Tibial nerve (tissue), 4 donors: Measurements from ENCODE around the gene CXorf58. TPM values are rescaled to one million over a fixed set of nuclear protein-coding genes. Genes with fewer than 3 reads are reported as not detected.
A peak's percentile ranks its signal among the peaks of the same experiment; 100 is the strongest.

ENCODE experiments used
- DNase-seq, 2 donors: peaks; one replicate each; pipeline ENCODE4 v3.0.0-alpha.2; 2019; ENCODE audit warnings: low spot score in 2 of 2
- H3K27ac ChIP-seq, 4 donors: fragments of 200-600 bp; sonication (generic) in 3 of 4; one replicate each; pipeline ENCODE4 v1.5.1; 2017 to 2019; ENCODE audit warnings: mild to moderate bottlenecking in 1 of 4
- H3K27me3 ChIP-seq, 2 donors: fragments of 200-600 bp; sonication (generic) in 1 of 2; one replicate each; pipeline versions ENCODE4 v1.5.1 to v1.6.0; 2017 to 2019
- H3K36me3 ChIP-seq, 3 donors: fragments of 200-600 bp; sonication (generic); one replicate each; pipeline ENCODE4 v1.5.1; 2018 to 2019
- H3K4me1 ChIP-seq, 4 donors: fragments of 200-600 bp; sonication (generic) in 3 of 4; one replicate each; pipeline ENCODE4 v1.5.1; 2017 to 2019
- H3K4me3 ChIP-seq, 4 donors: fragments of 200-600 bp; sonication (generic) in 3 of 4; one replicate each; pipeline ENCODE4 v1.5.1; 2017 to 2019; ENCODE audit warnings: mild to moderate bottlenecking in 1 of 4, moderate library complexity in 1 of 4
- H3K9me3 ChIP-seq, 4 donors: fragments of 200-600 bp; sonication (generic) in 3 of 4; one replicate each; pipeline ENCODE4 v1.5.1; 2017 to 2019
- CTCF ChIP-seq, 5 experiments: fragments of 200-600 bp in 3 of 5; fragments of 450-650 bp in 2 of 5; sonication (generic) in 3 of 5; IDR thresholded peaks; one replicate each; pipeline ENCODE4 v1.5.1; 2016 to 2019; ENCODE audit warnings: antibody characterized with exemption in 5 of 5, mild to moderate bottlenecking in 3 of 5, moderate library complexity in 2 of 5
- EP300 ChIP-seq, 2 donors: sonication (generic); formaldehyde crosslinking; IDR thresholded peaks; one replicate each; pipeline ENCODE4 v1.6.1; 2017; ENCODE audit warnings: antibody characterized with exemption in 2 of 2, mild to moderate bottlenecking in 1 of 2
- POLR2A ChIP-seq, 2 donors: fragments of 450-650 bp; IDR thresholded peaks; one replicate each; pipeline ENCODE4 v1.6.1; 2017; ENCODE audit warnings: antibody characterized with exemption in 2 of 2, mild to moderate bottlenecking in 2 of 2, moderate library complexity in 2 of 2
- WGBS, 2 donors: methylation state at CpG; one replicate each; pipeline ENCODE4 v1.1.5; 2018; 5-methylcytosine and 5-hydroxymethylcytosine counted together
- total RNA-seq, 4 donors: library from RNA; depleted of rRNA; stranded (reverse); fragments of >200 nt; gene quantifications; one replicate each; pipeline ENCODE4 v1.1.0, GENCODE V29; 2016

The CXorf58 gene
- total RNA-seq, 4 donors from 2014 or later, result 0.22 to 1.5 TPM; not detected in 2

- H3K4me1 ChIP-seq, result peaks cover 0 to 49% (median 4%) of the 10 kb centered on the region in 4 donors
- no peaks in the 10 kb centered on the region for H3K36me3 ChIP-seq
- peak overlapping the region; percentile 27 to 75 (median 68) for H3K27ac ChIP-seq
- no peaks in the 10 kb centered on the region for H3K27me3 ChIP-seq
- peak overlapping the region in 1 of 4 donors; percentile 27 for H3K4me3 ChIP-seq
- DNase-seq, result peak; percentile 13 to 66
- no peaks in the 10 kb centered on the region for H3K9me3 ChIP-seq
- peak; percentile 36 to 59 (median 40) for TF ChIP-seq CTCF (IDR thresholded peaks at IDR 0.05)
- TF ChIP-seq EP300 (IDR thresholded peaks at IDR 0.05), result peak in 1 of 2 donors; percentile 59
- no peak for TF ChIP-seq POLR2A (IDR thresholded peaks at IDR 0.05)
- 25 to 44% methylated on average over 1 of the region's 1 CpG for WGBS, 2 donors
Observed at GRCh38 chrX:23901805-23902204, 6.0 kb upstream of the CXorf58 start.

- Histone ChIP-seq H3K36me3 (no peaks in the 10 kb centered on the region), H3K9me3 (no peaks in the 10 kb centered on the region), H3K4me3 (peak overlapping the region in 1 of 4 donors; percentile 27), H3K4me1 (peaks cover 0 to 53% (median 4%) of the 10 kb centered on the region in 4 donors), H3K27ac (peak overlapping the region; percentile 26 to 75 (median 33)), H3K27me3 (no peaks in the 10 kb centered on the region)
- DNase-seq, result no peak
- peak; percentile 31 to 66 (median 51) for TF ChIP-seq CTCF (IDR thresholded peaks at IDR 0.05)
- no peak for TF ChIP-seq EP300 (IDR thresholded peaks at IDR 0.05)
- TF ChIP-seq POLR2A (IDR thresholded peaks at IDR 0.05), result no peak
- 0 to 8% methylated on average over 2 of the region's 2 CpGs for WGBS, 2 donors
Observed at GRCh38 chrX:23902419-23902818, 5.4 kb upstream of the CXorf58 start.

- Histone ChIP-seq H3K36me3 (no peaks in the 10 kb centered on the region), H3K4me1 (peaks cover 0 to 44% (median 2%) of the 10 kb centered on the region in 4 donors), H3K27me3 (no peaks in the 10 kb centered on the region), H3K27ac (peak overlapping the region in 1 of 4 donors; percentile 59), H3K4me3 (no peak overlapping the region), H3K9me3 (no peaks in the 10 kb centered on the region)
- DNase-seq, result no peak
- TF ChIP-seq POLR2A (IDR thresholded peaks at IDR 0.05) (no peak), CTCF (IDR thresholded peaks at IDR 0.05) (no peak), EP300 (IDR thresholded peaks at IDR 0.05) (peak in 1 of 2 donors; percentile 22)
- WGBS, 2 donors, result 24 to 50% methylated on average over 2 of the region's 2 CpGs
Observed at GRCh38 chrX:23904096-23904495, 3.7 kb upstream of the CXorf58 start.

GRCh38 chrX:23907111-23907497, 702 bp upstream of the CXorf58 start:
- Histone ChIP-seq H3K4me1 (peaks cover 0 to 17% (median 0%) of the 10 kb centered on the region in 4 donors), H3K4me3 (peak overlapping the region; percentile 33 to 71 (median 50)), H3K27ac (peak overlapping the region; percentile 70 to 91 (median 89)), H3K9me3 (no peaks in the 10 kb centered on the region), H3K36me3 (no peaks in the 10 kb centered on the region), H3K27me3 (no peaks in the 10 kb centered on the region)
- TF ChIP-seq CTCF (IDR thresholded peaks at IDR 0.05), result no peak
- TF ChIP-seq POLR2A (IDR thresholded peaks at IDR 0.05), result no peak
- TF ChIP-seq EP300 (IDR thresholded peaks at IDR 0.05), result no peak
- DNase-seq, result no peak
- WGBS, 2 donors, result 4 to 48% methylated on average over 5 to 12 of the region's 12 CpGs

- Histone ChIP-seq H3K4me3 (peak overlapping the region in 3 of 4 donors; percentile 33 to 71 (median 60)), H3K4me1 (peaks cover 0 to 14% (median 0%) of the 10 kb centered on the region in 4 donors), H3K27ac (peak overlapping the region; percentile 71 to 91 (median 89)), H3K9me3 (no peaks in the 10 kb centered on the region), H3K36me3 (no peaks in the 10 kb centered on the region), H3K27me3 (no peaks in the 10 kb centered on the region)
- 41 to 50% methylated on average over 13 of the region's 13 CpGs for WGBS, 2 donors
- TF ChIP-seq EP300 (IDR thresholded peaks at IDR 0.05) (no peak), POLR2A (IDR thresholded peaks at IDR 0.05) (no peak), CTCF (IDR thresholded peaks at IDR 0.05) (no peak)
- DNase-seq, result no peak
Observed at GRCh38 chrX:23908219-23909004, 606 bp downstream of the CXorf58 start.
